ENCODE data around the gene DUSP9. TPM values are rescaled to one million over a fixed set of nuclear protein-coding genes. Genes with fewer than 3 reads are reported as not detected.

The DUSP9 gene
- total RNA-seq, 1 experiment from 2014 or later, result 14.2 TPM

- no peaks in the 10 kb centered on the region for H3K36me3 ChIP-seq (ENCODE audit: control insufficient read depth in 1 of 2, insufficient read depth in 2 of 2, low read length in 2 of 2)
- ATAC-seq (peak; percentile 30), DNase-seq (ENCODE audit: low read depth, low spot score) (no peak)
- no peaks in the 10 kb centered on the region for H3K9me3 ChIP-seq (ENCODE audit: control insufficient read depth in 1 of 2, insufficient read depth in 1 of 2, low read depth in 1 of 2, low read length in 2 of 2)
- peaks cover 22% of the 10 kb centered on the region for H3K79me2 ChIP-seq (ENCODE audit: insufficient read depth, low read length)
- no peaks in the 10 kb centered on the region for H3K27me3 ChIP-seq (ENCODE audit: insufficient read depth, low read length)
- no peak overlapping the region for H2AFZ ChIP-seq (ENCODE audit: low read depth, low read length, poor library complexity, severe bottlenecking)
- no TSS peak for BruUV-seq (replicated peaks)
- RAD21 ChIA-PET (ENCODE audit: low non-redundant PET in 1 of 2, low total read pairs in 2 of 2, uncharacterized antibody in 2 of 2, unreplicated experiment in 2 of 2), result no interaction called here
- intact Hi-C loops (cut with micrococcal nuclease), result no loop called here
- H4K20me1 ChIP-seq (ENCODE audit: insufficient read depth), result no peaks in the 10 kb centered on the region
- CTCF ChIA-PET, result no interaction called here
- POLR2A ChIA-PET, result no interaction called here
- peak overlapping the region; percentile 63 for H3K9ac ChIP-seq (ENCODE audit: low read length)
- H3K9me2 ChIP-seq (ENCODE audit: insufficient read depth), result no peaks in the 10 kb centered on the region
- H3K4me1 ChIP-seq (ENCODE audit: control insufficient read depth in 1 of 2, insufficient read depth in 2 of 2, low read length in 2 of 2), result peaks cover 4 to 24% of the 10 kb centered on the region in 2 experiments; a peak in 3 of 4 replicates
- peak overlapping the region; percentile 49 to 55 for H3K4me3 ChIP-seq (replicated peaks in 1 of 2; ENCODE audit: low read depth in 1 of 2, low read length in 2 of 2)
- H3K4me2 ChIP-seq (ENCODE audit: low read length), result peak overlapping the region; percentile 74
- H3K27ac ChIP-seq (ENCODE audit: low read depth, low read length), result peak overlapping the region; percentile 74; the same call in 1 of the 2 replicates
- TF ChIP-seq CEBPB (IDR thresholded peaks at IDR 0.05; ENCODE audit: low read depth) (no peak), ELF1 (IDR thresholded peaks at IDR 0.05; ENCODE audit: borderline replicate concordance, low read depth) (no peak), EZH2phosphoT487 (IDR thresholded peaks at IDR 0.05; ENCODE audit: borderline replicate concordance) (no peak), SP1 (IDR thresholded peaks at IDR 0.05; ENCODE audit: low read depth) (no peak), EGR1 (IDR thresholded peaks at IDR 0.05; ENCODE audit: low read depth) (no peak), POLR2AphosphoS5 (IDR thresholded peaks at IDR 0.05; ENCODE audit: low read depth, low read length) (no peak), ATF3 (IDR thresholded peaks at IDR 0.05) (no peak), CBX3 (IDR thresholded peaks at IDR 0.05; ENCODE audit: low read depth) (no peak), ZNF274 (IDR thresholded peaks at IDR 0.05; ENCODE audit: low read depth, low read length) (no peak), ZBTB33 (IDR thresholded peaks at IDR 0.05; ENCODE audit: extremely low read depth, insufficient replicate concordance, low read length) (no peak), POLR2A (IDR thresholded peaks at IDR 0.05; ENCODE audit: borderline replicate concordance, extremely low read depth, insufficient read depth, insufficient read length) (no peak), SIN3A (IDR thresholded peaks at IDR 0.05; ENCODE audit: low read depth) (no peak), JUND (IDR thresholded peaks at IDR 0.05) (no peak), MAX (IDR thresholded peaks at IDR 0.05) (no peak), RAD21 (IDR thresholded peaks at IDR 0.05; ENCODE audit: low read depth) (no peak), SRF (IDR thresholded peaks at IDR 0.05; ENCODE audit: low read depth) (no peak), EZH2 (IDR thresholded peaks at IDR 0.05) (no peak)
Measured at GRCh38 chrX:153688911-153689590, 42.0 kb downstream of the DUSP9 start.

Measured in HCT116 (cell line).